SK-N-SH (cell line): ENCODE measurements around the gene CETN3. TPM values are rescaled to one million over a fixed set of nuclear protein-coding genes. Genes with fewer than 3 reads are reported as not detected.
"Not testable (repeated sequence)": the region's sequence is repeated elsewhere in the genome, so short reads cannot be mapped to it uniquely, and the experiment has no call there.

Experiments used
- CTCF ChIA-PET: fragments of 300-600, 350-600 bp; formaldehyde crosslinking; extraction: SDS; loops from one replicate; lab custom pipeline; 2021; lab: Yijun Ruan, JAX
- POLR2A ChIA-PET: fragments of 350-600 bp; sonication (Branson Sonifier 250); formaldehyde crosslinking; extraction: SDS; loops from one replicate; lab custom pipeline; 2020; ENCODE audit warnings: antibody characterized with exemption, inconsistent platforms; lab: Yijun Ruan, JAX
- DNase-seq: peaks from one replicate; pipeline ENCODE4 v3.0.0; 2012
- H2AFZ ChIP-seq: fragments of 200-600 bp; sonication (generic); 2 replicates; pipeline ENCODE4 v1.8.1; 2016; ENCODE audit warnings: antibody characterized with exemption, mild to moderate bottlenecking, low read depth
- H3F3A ChIP-seq: fragments of 200-600 bp; sonication (generic); replicated peaks from 2 replicates; pipeline ENCODE3; 2016; ENCODE audit warnings: antibody characterized with exemption, mild to moderate bottlenecking; ENCODE audit not compliant: insufficient read depth
- H3K27ac ChIP-seq, 2 experiments: fragments of 200-500 bp in 1 of 2; fragments of 200-600 bp in 1 of 2; sonication (Bioruptor generic) in 1 of 2; sonication (generic), shearing (Covaris generic) in 1 of 2; 2 replicates each; pipeline versions ENCODE4 v1.5.1 to v1.6.1; 2014 to 2016; ENCODE audit warnings: low read depth in 2 of 2, inconsistent platforms in 1 of 2, low read length in 1 of 2, mild to moderate bottlenecking in 1 of 2, mixed read lengths in 1 of 2
- H3K27me3 ChIP-seq: fragments of 200-600 bp; sonication (generic), shearing (Covaris generic); 2 replicates; pipeline ENCODE4 v1.6.1; 2016; ENCODE audit warnings: mixed run types; ENCODE audit not compliant: insufficient read depth
- H3K36me3 ChIP-seq, 2 experiments: fragments of 200-500 bp in 1 of 2; fragments of 200-600 bp in 1 of 2; sonication (Bioruptor generic) in 1 of 2; sonication (generic) in 1 of 2; replicated peaks in 1 of 2; 2 replicates each; pipeline versions ENCODE3 to v1.5.1; 2014 to 2016; ENCODE audit warnings: low read length in 1 of 2, mild to moderate bottlenecking in 1 of 2; ENCODE audit not compliant: insufficient read depth in 2 of 2, control insufficient read depth in 1 of 2
- H3K4me1 ChIP-seq, 2 experiments: fragments of 200-500 bp in 1 of 2; fragments of 200-600 bp in 1 of 2; sonication (Bioruptor generic) in 1 of 2; sonication (generic), shearing (Covaris generic) in 1 of 2; 2 replicates each; pipeline versions ENCODE4 v1.5.1 to v1.6.1; 2014 to 2016; ENCODE audit warnings: low read depth in 1 of 2, low read length in 1 of 2, mixed run types in 1 of 2; ENCODE audit not compliant: insufficient read depth in 2 of 2, control insufficient read depth in 1 of 2
- H3K4me2 ChIP-seq: fragments of 200-600 bp; sonication (generic), shearing (Covaris generic); 2 replicates; pipeline ENCODE4 v1.6.1; 2017; ENCODE audit warnings: mixed run types
- H3K4me3 ChIP-seq, 2 experiments: fragments of 200-500 bp in 1 of 2; fragments of 200-600 bp in 1 of 2; sonication (Bioruptor generic) in 1 of 2; sonication (generic), shearing (Covaris generic) in 1 of 2; 2 replicates each; pipeline versions ENCODE4 v1.5.1 to v1.8.1; 2014 to 2016; ENCODE audit warnings: low read depth in 2 of 2, inconsistent platforms in 1 of 2, low read length in 1 of 2, mild to moderate bottlenecking in 1 of 2, mixed read lengths in 1 of 2, moderate library complexity in 1 of 2
- H3K79me2 ChIP-seq: fragments of 200-600 bp; sonication (generic); 2 replicates; pipeline ENCODE4 v1.8.1; 2017; ENCODE audit warnings: mild to moderate bottlenecking; ENCODE audit not compliant: insufficient read depth
- H3K9ac ChIP-seq: fragments of 200-600 bp; sonication (generic); 2 replicates; pipeline ENCODE4 v1.6.1; 2017; ENCODE audit warnings: mixed run types
- H3K9me2 ChIP-seq: fragments of 200-600 bp; sonication (generic); 2 replicates; pipeline ENCODE4 v1.6.1; 2017; ENCODE audit warnings: mixed run types
- H3K9me3 ChIP-seq: fragments of 200-600 bp; sonication (generic); 2 replicates; pipeline ENCODE4 v1.6.1; 2017; ENCODE audit warnings: mixed run types, mild to moderate bottlenecking, moderate library complexity
- H4K20me1 ChIP-seq: fragments of 200-600 bp; sonication (generic); 2 replicates; pipeline ENCODE4 v1.6.1; 2017; ENCODE audit warnings: mild to moderate bottlenecking, mixed run types; ENCODE audit not compliant: insufficient read depth
- FOSL2 ChIP-seq: IDR thresholded peaks from 2 replicates; pipeline ENCODE4 v1.4.0; 2012; ENCODE audit warnings: low read depth, mild to moderate bottlenecking, moderate library complexity, borderline replicate concordance
- FOXM1 ChIP-seq: IDR thresholded peaks from 2 replicates; pipeline ENCODE4 v1.4.0; 2012; ENCODE audit warnings: low read depth, mild to moderate bottlenecking
- NRF1 ChIP-seq: IDR thresholded peaks from 2 replicates; pipeline ENCODE4 v1.6.1; 2012; ENCODE audit warnings: low read depth, mild to moderate bottlenecking, low read length
- RFX5 ChIP-seq: IDR thresholded peaks from 2 replicates; pipeline ENCODE4 v1.6.1; 2012; ENCODE audit warnings: mild to moderate bottlenecking, improper control_type of control experiment, low read length
- RXRA ChIP-seq: IDR thresholded peaks from 2 replicates; pipeline ENCODE4 v1.4.0; 2012; ENCODE audit warnings: low read depth, mild to moderate bottlenecking, borderline replicate concordance
- SIN3A ChIP-seq: IDR thresholded peaks from 2 replicates; pipeline ENCODE4 v1.6.1; 2012; ENCODE audit warnings: low read depth, mild to moderate bottlenecking, low read length, moderate library complexity, borderline replicate concordance
- YY1 ChIP-seq: IDR thresholded peaks from 2 replicates; pipeline ENCODE4 v1.4.0; 2012; ENCODE audit warnings: low read depth, mild to moderate bottlenecking
- WGBS: methylation state at CpG from one replicate; pipeline ENCODE4 v1.1.6; 2017; ENCODE audit warnings: low lambda C conversion rate; 5-methylcytosine and 5-hydroxymethylcytosine counted together
- polyA plus RNA-seq, 3 experiments: library from polyadenylated mRNA; depleted of rRNA; stranded (reverse); fragments of >200 nt; gene quantifications; 2 replicates each; pipeline ENCODE4 v1.2.3, GENCODE V29; 2012
- TF ChIP-seq, protein P1 (sequence below): fragments of 150-350 bp; IDR thresholded peaks from 2 replicates; pipeline ENCODE4 v1.6.1; 2017; ENCODE audit warnings: antibody characterized with exemption, low read length, low read depth, borderline replicate concordance
- TF ChIP-seq, protein P2 (sequence below): fragments of 200-600 bp; sonication (generic); IDR thresholded peaks from 2 replicates; pipeline ENCODE4 v1.6.1; 2017; ENCODE audit warnings: antibody characterized with exemption, mild to moderate bottlenecking, moderate library complexity
- TF ChIP-seq, protein P3 (sequence below): IDR thresholded peaks from 2 replicates; pipeline ENCODE4 v1.4.0; 2012; ENCODE audit warnings: low read depth, borderline replicate concordance

CETN3 gene
- polyA plus RNA-seq, 1 of the 3 experiments (the other 2 are of a cell fraction) = 3.6 TPM

DNA sequence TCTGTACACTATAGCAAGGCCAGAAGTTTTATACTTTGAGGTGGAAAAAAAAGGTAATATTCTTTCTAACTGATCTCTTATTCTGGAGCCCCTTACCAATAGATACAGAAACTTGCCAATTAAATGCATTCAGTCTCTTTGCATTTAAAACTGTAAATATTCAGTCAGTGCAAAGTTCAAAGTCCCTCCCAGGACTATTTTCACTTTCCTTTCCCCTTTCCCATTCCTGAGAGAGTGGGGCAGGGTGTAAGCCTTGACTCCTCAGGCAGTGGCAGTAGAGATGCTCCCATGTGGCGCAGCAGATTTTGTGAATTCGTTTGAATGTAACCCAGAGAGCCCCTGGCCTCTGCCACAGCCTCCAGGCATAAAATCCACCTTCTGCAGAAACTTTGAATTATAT, 29.9 kb downstream of the CETN3 start:
- Histone ChIP-seq H3K9me3 (no peaks in the 10 kb centered on the region), H3K4me1 (no peaks in the 10 kb centered on the region; a peak in 1 of 4 replicates), H3K4me3 (no peak overlapping the region), H3K27ac (no peak overlapping the region), H2AFZ (no peak overlapping the region), H3F3A (no peaks in the 10 kb centered on the region), H4K20me1 (no peaks in the 10 kb centered on the region), H3K9me2 (no peaks in the 10 kb centered on the region), H3K9ac (no peak overlapping the region), H3K79me2 (no peaks in the 10 kb centered on the region)
- ChIA-PET POLR2A (no interaction called here), CTCF (interaction anchor here (0.9 to 1.8 kb wide), 3 partner anchors 114 to 1689 kb away, joined by 3 to 12 read pairs (median 5); no protein-coding TSS in a partner anchor)
- TF ChIP-seq RFX5 (no peak), YY1 (no peak), FOXM1 (no peak), RXRA (no peak), FOSL2 (no peak), NRF1 (no peak)
- TF ChIP-seq, protein P1, sequence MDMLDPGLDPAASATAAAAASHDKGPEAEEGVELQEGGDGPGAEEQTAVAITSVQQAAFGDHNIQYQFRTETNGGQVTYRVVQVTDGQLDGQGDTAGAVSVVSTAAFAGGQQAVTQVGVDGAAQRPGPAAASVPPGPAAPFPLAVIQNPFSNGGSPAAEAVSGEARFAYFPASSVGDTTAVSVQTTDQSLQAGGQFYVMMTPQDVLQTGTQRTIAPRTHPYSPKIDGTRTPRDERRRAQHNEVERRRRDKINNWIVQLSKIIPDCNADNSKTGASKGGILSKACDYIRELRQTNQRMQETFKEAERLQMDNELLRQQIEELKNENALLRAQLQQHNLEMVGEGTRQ = no peak
- TF ChIP-seq, protein P2, sequence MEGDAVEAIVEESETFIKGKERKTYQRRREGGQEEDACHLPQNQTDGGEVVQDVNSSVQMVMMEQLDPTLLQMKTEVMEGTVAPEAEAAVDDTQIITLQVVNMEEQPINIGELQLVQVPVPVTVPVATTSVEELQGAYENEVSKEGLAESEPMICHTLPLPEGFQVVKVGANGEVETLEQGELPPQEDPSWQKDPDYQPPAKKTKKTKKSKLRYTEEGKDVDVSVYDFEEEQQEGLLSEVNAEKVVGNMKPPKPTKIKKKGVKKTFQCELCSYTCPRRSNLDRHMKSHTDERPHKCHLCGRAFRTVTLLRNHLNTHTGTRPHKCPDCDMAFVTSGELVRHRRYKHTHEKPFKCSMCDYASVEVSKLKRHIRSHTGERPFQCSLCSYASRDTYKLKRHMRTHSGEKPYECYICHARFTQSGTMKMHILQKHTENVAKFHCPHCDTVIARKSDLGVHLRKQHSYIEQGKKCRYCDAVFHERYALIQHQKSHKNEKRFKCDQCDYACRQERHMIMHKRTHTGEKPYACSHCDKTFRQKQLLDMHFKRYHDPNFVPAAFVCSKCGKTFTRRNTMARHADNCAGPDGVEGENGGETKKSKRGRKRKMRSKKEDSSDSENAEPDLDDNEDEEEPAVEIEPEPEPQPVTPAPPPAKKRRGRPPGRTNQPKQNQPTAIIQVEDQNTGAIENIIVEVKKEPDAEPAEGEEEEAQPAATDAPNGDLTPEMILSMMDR = no peak
- TF ChIP-seq, protein P3, sequence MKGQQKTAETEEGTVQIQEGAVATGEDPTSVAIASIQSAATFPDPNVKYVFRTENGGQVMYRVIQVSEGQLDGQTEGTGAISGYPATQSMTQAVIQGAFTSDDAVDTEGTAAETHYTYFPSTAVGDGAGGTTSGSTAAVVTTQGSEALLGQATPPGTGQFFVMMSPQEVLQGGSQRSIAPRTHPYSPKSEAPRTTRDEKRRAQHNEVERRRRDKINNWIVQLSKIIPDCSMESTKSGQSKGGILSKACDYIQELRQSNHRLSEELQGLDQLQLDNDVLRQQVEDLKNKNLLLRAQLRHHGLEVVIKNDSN = no peak
- TF ChIP-seq, all 33 proteins: peak for 0
- H3K27me3 ChIP-seq = no peaks in the 10 kb centered on the region; the same call in 1 of the 2 replicates
- H3K36me3 ChIP-seq = no peaks in the 10 kb centered on the region
- no peak for DNase-seq
- 60% methylated on average over 2 of the region's 2 CpGs for WGBS
- H3K4me2 ChIP-seq = no peak overlapping the region

DNA sequence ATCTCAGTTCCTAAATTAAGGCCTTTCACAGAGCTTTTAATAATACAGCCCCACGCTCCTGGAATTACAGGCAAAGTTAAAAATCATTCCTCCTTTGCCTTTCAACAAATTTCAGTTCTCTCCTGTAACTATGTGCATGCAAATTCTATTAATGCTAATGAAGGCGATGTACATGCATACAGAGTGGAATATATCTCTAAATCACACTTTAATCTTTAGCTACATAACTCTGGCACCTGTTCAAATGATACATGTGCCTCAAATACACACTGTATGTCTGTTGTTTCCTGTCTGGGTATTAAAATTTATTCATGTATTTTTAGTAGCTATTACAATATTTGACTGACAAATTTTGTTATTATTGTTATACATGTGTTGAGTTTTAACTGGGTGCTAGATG, 30.8 kb downstream of the CETN3 start:
- Histone ChIP-seq H3K9ac (no peak overlapping the region), H3K79me2 (no peaks in the 10 kb centered on the region), H3K36me3 (no peaks in the 10 kb centered on the region), H3K4me3 (no peak overlapping the region), H3K4me2 (no peak overlapping the region), H4K20me1 (no peaks in the 10 kb centered on the region), H2AFZ (no peak overlapping the region), H3K9me2 (no peaks in the 10 kb centered on the region), H3F3A (no peaks in the 10 kb centered on the region), H3K27ac (no peak overlapping the region), H3K4me1 (no peaks in the 10 kb centered on the region; a peak in 1 of 4 replicates), H3K9me3 (no peaks in the 10 kb centered on the region), H3K27me3 (no peaks in the 10 kb centered on the region; the same call in 1 of the 2 replicates)
- CTCF ChIA-PET = interaction anchor here (0.9 to 1.8 kb wide), 6 partner anchors 8 to 1688 kb away, joined by 3 to 12 read pairs (median 6); no protein-coding TSS in a partner anchor
- 44% methylated on average over 2 of the region's 2 CpGs for WGBS
- DNase-seq = no peak
- TF ChIP-seq SIN3A = no peak
- POLR2A ChIA-PET = no interaction called here

DNA sequence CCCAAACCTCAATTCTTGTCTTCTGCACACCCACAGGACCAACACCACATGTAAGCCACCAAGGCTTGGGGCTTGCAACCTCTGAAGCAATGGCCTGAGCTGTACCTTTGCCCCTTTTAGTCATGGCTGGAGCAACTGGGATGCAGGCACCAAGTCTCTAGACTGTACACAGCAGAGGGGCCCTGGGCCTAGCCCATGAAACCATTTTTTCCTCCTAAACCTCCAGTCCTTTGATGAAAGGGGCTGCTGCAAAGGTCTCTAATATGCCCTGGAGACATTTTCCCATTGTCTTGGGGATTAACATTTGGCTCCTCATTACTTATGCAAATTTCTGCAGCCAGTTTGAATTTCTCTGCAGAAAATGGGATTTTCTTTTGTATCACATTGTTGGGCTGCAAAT, 38.3 kb downstream of the CETN3 start:
- H3K27me3 ChIP-seq, H3K4me1 ChIP-seq, H3K4me3 ChIP-seq, CTCF ChIA-PET, H3K9me2 ChIP-seq, H3K79me2 ChIP-seq, H3K9me3 ChIP-seq, H4K20me1 ChIP-seq, H2AFZ ChIP-seq, POLR2A ChIA-PET, DNase-seq, H3K4me2 ChIP-seq, H3K27ac ChIP-seq, H3K36me3 ChIP-seq, H3F3A ChIP-seq, H3K9ac ChIP-seq: not testable (repeated sequence)
